Epithelial cell of esophagus (primary cell): ENCODE data around the gene KDM5A.
"Not testable (repeated sequence)": the region's sequence is repeated elsewhere in the genome, so short reads cannot be mapped to it uniquely, and the experiment has no call there.

ENCODE experiments used
- DNase-seq: peaks from one replicate; pipeline ENCODE4 v3.0.0; 2010; ENCODE audit warnings: low read depth
- H3K4me3 ChIP-seq: 2 replicates; pipeline ENCODE4 v1.5.1; 2011; ENCODE audit warnings: mild to moderate bottlenecking, low read length, control low read depth
- CTCF ChIP-seq: IDR thresholded peaks from 2 replicates; pipeline ENCODE4 v1.5.1; 2011; ENCODE audit warnings: low read depth, mild to moderate bottlenecking, low read length, control low read depth, inconsistent platforms; ENCODE audit not compliant: insufficient read depth; ENCODE audit errors: missing control alignments

KDM5A gene

GRCh38 chr12:238736-239398 lies 150.3 kb downstream of the KDM5A start:
- no peak overlapping the region for H3K4me3 ChIP-seq
- no peak for TF ChIP-seq CTCF
- no peak for DNase-seq

- H3K4me3 ChIP-seq, result no peak overlapping the region
- no peak for TF ChIP-seq CTCF
- no peak for DNase-seq
Observed at GRCh38 chr12:238116-238515, 151.0 kb downstream of the KDM5A start.

GRCh38 chr12:237026-237815 lies 151.9 kb downstream of the KDM5A start:
- no peak for DNase-seq
- no peak overlapping the region for H3K4me3 ChIP-seq
- no peak for TF ChIP-seq CTCF

- no peak for TF ChIP-seq CTCF
- DNase-seq, result no peak
- H3K4me3 ChIP-seq, result no peak overlapping the region
Observed at GRCh38 chr12:236445-236844, 152.7 kb downstream of the KDM5A start.

- H3K4me3 ChIP-seq, DNase-seq: not testable (repeated sequence)
Observed at GRCh38 chr12:235967-236366, 153.2 kb downstream of the KDM5A start.

- no peak for DNase-seq
- no peak overlapping the region for H3K4me3 ChIP-seq
- no peak for TF ChIP-seq CTCF
Observed at GRCh38 chr12:234891-235415, 154.2 kb downstream of the KDM5A start.

- no peak for TF ChIP-seq CTCF
- DNase-seq, result no peak
- no peak overlapping the region for H3K4me3 ChIP-seq
Observed at GRCh38 chr12:234019-234418, 155.1 kb downstream of the KDM5A start.
